ENCODE measurements around the gene NEURL4.
"Not testable (repeated sequence)": the region's sequence is repeated elsewhere in the genome, so short reads cannot be mapped to it uniquely, and the experiment has no call there.

Gene NEURL4

DNA sequence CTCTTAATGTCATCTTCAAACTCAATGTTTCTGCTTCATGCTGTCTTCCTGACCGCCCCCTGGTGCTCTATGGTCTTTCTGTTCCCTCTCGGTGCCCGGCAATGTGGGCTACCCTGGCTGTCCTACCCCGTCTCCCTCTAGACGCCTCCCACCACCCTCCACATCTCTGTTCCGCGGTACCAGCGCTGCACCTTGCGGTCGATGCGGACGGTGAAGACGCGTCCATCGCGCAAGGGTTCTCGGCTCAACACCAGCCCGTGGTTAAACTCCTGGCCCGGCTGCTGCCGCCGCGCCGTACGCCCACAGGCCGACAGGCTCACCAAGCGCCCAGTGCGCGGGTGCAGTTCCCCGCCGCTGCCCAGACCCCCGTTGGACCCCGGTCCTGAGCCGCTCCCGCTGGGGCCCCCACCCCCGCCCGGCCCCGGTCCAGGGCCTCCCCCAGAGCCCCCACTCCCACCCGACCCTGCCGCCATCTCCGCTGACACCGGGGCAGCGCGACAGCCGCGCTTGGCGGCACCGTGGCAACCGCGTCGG, at the start of gene NEURL4:
Gene NEURL4 (minus strand): TSS at position 496 of the 534 bp plus-strand sequence. CDS start 23 bp downstream, at position 473.
- no peak for DNase-seq (ENCODE audit: low read depth, low spot score)

DNA sequence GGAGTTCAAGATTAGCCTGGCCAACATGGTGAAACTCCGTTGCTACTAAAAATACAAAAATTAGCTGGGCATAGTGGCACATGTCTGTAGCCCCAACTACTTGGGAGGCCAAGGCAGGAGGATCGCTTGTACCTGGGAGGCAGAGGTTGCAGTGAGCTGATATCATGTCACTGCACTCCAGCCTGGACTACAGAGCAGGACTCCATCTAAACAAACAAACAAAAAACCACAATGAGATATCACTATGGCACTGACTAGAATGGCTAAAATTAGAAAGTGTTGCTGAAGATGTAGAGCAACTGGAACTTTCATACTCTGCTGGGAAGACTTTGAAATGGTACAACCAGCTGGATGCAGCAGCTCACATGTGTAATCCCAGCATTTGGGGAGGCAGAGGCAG, 45.2 kb upstream of the NEURL4 start:
- DNase-seq (ENCODE audit: low read depth, low spot score) = no peak

DNA sequence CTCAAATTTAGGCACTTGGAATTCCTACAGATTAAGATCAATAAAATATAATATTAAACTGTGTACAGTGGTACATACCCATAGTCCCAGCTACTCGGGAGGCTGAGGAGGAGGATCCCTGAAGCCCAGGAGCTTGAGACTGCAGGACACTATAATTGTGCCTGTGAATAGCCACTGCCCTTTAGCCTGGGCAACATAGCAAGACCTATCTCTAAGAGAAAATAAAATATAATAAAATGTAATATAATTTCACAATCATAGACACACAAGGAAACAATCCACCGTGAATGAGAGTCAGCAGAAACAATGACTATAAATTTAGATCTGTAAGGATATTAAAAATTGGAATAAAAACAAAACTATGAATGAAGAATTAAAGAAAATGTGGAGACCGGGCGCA, 41.7 kb upstream of the NEURL4 start:
- DNase-seq (ENCODE audit: low read depth, low spot score) = no peak

DNA sequence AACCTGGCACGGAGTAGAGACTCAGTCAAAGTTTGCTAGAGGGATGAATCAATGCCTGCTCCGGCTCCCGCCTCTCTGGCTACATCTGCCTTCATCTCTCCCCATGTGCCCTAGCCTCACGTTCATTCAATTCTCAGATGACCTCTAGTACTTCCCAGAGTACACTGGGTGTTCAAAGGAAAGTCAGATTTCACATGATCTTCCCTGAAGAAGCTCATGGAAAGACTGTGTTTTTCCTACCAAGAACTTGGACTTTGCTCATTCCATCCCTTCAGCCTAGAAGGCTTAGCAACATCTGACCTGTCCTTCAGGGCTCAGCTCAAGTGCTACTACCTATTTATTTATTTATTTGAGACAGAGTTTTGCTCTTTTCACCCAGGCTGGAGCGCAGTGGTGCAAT, 40.7 kb upstream of the NEURL4 start:
- DNase-seq (ENCODE audit: low read depth, low spot score) = no peak

DNA sequence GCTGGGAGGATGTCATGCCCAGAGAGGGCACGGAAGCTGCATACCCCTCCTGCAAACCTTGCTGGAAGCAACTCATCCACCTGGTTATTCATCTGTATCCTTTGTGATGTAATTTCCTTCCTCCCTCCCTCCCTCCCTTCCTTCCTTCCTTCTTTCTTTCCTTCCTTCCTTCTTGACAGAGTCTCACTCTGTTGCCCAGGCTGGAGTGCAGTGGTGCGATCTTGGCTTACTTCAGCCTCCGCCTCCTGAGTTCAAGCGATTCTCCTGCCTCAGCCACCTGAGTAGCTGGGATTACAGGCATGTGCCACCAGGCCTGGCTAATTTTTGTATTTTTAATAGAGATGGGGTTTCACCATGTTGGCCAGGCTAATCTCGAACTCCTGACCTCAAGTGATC, 39.5 kb upstream of the NEURL4 start:
- not testable (repeated sequence) for DNase-seq (ENCODE audit: low read depth, low spot score)

DNA sequence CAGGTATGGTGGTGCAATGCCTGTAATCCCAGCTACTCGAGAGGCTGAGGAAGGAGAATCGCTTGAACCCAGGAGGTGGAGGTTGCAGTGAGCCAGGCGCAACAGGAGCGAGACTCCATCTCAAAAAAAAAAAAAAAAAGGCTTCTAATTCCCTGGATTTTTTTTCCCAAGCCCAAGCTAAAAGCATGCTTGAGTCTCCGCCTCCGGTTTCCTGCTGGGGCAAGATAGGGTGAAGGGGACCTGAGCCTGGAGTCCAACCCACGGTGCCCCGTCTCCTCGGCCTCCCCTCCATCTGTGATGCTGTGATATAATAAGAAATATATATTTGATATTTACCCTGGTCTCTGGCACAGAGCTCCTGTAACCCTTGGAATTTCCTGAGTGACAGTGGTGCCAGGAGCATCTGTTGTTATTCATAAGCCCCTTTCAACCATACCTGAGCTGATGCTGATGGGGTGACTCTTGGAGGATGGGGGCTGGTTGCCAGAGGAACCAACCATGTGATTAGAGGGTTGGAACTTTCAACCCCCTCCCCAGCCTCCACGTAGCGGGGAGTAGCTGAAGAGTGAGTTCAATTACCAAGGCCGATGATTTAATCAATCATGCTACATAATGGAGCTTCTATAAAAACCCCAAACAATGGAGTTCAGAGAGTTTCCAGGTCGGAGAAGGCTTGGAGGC, 38.9 kb upstream of the NEURL4 start:
- no peak for DNase-seq (ENCODE audit: low read depth, low spot score)

DNA sequence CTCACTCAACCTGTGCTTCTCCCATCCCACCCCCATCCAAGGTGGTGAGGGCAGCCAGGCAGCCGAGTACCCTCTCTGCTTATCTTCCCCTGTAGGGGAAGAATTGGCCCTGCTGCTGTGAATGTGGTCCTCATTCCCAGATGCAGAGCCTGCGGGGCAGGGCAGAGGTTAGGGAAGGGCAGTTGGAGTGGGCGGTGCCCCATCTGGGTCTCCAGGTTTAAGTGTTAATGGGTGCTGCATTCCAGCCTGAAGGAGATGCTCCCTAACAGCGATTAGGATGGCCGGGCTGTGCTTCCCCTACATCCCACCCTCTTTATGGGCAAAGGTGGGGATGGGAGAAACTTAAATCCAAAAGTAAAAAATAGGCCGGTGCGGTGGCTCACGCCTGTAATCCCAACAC, 37.9 kb upstream of the NEURL4 start:
- DNase-seq (ENCODE audit: low read depth, low spot score) = no peak

DNA sequence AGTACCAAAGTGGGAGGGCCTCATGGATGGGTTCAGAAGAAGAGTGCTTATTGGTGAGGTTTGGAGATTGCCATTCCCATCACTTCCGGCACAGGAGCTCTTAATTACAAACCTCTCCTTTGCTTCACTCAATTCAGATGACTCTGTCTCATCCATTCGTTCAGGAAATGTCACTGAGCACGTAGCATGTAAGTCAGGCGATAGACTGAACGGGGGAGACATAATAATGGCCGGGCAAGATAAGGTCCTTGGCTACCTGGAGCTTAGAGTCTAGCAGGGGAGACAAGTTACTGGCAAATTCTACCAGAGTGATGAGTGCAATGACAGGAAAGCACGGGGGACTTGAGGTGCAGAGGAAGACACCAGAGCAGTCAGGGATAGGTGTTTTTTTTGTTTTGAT, 36.8 kb upstream of the NEURL4 start:
- not testable (repeated sequence) for DNase-seq (ENCODE audit: low read depth, low spot score)

DNA sequence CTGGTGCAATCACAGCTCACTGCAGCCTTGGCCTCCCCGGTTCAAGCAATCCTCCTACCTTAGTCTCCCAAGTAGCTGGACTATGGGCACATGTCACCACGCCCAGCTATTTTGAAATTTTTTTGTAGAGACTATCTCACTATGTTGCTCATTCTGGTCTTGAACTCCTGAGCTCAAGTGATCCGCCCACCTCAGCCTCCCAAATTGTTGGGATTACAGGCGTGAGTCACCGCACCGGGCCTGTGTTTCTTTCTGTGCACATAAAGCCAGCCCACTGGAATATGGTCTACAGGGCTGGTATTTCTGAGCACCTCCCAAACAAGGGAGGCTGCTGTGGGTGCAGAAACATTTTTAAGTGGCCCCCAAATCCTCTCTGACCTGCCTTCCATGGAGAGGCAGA, 34.2 kb upstream of the NEURL4 start:
- DNase-seq (ENCODE audit: low read depth, low spot score) = no peak

DNA sequence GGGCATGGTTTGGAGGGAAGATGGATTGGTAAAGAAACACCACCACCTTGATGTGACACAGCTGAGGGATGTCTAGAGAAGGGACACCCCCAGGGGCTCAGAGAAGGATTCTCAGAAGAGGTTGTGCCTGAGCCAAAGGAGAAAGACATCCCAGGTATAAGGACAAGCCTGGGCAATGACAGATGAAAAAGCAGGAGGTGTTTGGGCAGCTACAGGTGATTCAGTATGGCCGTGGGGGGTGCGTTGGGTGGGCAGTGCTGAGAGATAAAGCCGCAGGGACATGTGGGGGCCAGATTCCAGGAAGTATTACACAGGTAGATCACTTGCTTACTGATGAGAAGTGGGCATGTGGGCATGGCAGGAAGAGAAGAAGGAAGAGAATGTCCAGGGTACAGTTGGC, 32.8 kb upstream of the NEURL4 start:
- no peak for DNase-seq (ENCODE audit: low read depth, low spot score)

DNA sequence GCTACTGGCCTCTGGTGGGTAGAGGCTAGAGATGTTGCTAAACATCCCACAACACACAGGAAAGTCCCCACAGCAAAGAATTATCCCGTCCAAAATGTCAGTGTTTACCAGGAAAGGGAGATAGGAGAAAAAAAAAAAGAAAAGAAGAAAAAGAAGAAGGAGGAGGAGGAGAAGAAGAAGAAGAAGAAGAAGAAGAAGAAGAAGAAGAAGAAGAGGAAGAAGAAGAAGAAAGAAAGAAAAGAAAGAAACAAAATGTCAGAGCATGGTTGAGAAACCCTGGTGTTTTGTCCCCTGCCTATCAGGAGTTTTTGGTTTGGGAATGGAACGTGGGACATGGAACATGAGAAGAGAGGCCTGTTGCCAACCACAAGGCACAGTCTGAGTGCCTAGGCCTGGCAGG, 28.2 kb upstream of the NEURL4 start:
- no peak for DNase-seq (ENCODE audit: low read depth, low spot score)

DNA sequence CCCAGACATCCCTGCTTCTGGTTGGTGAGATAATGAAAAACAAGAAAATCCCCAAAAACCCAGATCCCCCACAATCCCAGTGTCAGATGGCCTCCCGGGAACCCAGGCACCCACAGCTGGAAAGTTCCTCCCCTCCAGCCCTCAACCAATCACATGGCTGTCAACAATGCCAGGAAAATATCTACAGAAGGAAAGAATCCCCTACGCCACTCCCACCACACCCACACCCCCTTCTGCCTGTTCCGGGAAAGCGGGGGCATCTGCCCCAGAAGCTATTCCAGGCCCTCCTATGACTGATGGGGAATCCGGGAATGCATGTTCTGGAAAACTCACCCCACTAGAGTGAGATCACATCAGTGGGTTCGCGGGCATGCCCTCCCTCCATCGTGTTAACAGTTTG, 27.6 kb upstream of the NEURL4 start:
- DNase-seq (ENCODE audit: low read depth, low spot score) = no peak

DNA sequence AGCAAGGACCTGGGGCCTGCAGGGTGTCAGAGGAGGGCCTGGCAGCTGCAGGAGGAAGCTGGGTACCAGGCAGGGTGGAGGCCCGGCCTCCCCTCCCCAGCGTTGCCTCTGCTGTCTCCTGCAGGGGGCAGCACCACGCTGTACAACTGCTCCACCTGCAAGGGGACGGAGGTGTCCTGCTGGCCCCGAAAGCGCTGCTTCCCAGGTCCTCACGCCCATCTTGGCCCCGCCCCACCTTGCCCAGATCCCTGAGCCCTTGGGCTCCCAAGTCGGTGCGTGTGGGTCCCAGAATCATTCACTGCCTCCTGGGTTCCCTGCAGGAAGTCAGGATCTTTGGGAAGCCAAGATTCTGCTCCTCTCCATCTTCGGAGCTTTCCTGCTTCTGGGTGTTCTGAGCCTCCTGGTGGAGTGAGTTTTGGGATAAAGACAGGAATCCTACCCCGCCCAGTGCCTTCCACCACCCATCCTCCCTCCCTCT, 27.0 kb upstream of the NEURL4 start:
- DNase-seq (ENCODE audit: low read depth, low spot score) = peak; percentile 72

DNA sequence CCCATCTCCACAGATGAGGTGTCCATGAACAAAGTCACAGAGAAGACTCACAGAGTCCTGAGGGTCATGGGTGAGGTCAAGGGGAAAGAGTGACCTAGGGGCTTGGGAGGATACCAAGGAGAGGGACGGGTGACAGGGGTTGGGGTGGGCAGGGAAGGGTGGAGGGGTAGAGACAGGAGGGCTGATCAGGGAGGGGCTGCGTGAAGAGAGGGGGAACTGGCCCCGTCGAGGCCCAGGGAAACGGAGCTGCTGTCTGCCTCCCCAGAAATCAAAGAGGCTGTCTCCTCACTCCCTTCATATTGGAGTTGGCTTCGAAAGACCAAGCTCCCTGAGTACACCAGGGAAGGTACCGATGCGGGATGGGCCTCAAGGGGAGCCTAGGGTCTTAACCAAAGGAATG, 26.4 kb upstream of the NEURL4 start:
- no peak for DNase-seq (ENCODE audit: low read depth, low spot score)

DNA sequence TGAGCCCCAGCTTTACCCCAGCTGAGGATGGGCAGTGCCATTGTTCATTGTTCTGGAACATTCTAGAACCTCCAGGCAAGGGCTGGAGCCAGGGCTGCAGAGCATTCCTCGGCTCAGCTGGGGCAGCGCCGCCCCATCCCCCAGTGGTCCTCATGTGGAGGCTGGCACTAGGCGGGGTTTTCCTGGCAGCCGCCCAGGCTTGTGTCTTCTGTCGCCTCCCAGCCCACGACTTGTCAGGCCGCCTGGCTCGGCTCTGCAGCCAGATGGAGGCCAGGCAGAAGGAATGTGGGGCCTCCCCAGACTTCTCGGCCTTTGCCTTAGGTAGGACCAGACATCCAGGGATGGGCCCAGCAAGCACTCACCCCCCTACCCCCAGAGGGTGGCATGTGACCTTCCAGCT, 25.9 kb upstream of the NEURL4 start, which contains the start of gene TMEM95:
Gene TMEM95 (plus strand): TSS at position 104 of the 400 bp plus-strand sequence. CDS start 49 bp downstream, at position 153.
- no peak for DNase-seq (ENCODE audit: low read depth, low spot score)

DNA sequence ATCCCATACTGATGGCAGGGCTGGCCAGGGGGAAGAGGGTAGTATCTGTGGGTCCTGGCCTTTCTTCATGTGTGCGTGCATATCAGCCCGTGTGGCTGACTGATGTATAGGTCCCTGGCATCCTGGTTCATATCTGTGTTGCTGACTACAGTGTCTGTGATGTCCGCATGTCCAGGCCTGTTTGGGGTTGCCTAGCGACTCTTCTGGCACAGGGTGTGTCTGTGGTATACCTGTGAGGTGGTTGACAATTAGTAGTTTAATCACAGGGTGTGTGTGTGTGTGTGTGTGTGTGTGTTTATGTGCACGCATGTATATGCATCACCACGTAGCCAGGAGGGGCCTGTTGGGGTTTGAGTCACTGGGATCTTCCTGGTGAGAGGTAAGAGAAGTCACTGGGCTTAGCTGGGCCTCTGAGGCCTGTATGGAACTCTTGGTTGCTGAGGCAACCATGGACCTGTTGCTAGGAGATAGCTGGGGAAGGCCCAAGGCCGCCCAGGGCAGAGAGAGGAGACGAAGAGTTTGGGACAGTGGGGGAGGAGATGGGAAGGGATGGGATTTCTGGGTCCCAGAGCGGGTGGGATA, 25.2 kb upstream of the NEURL4 start:
- no peak for DNase-seq (ENCODE audit: low read depth, low spot score)

DNA sequence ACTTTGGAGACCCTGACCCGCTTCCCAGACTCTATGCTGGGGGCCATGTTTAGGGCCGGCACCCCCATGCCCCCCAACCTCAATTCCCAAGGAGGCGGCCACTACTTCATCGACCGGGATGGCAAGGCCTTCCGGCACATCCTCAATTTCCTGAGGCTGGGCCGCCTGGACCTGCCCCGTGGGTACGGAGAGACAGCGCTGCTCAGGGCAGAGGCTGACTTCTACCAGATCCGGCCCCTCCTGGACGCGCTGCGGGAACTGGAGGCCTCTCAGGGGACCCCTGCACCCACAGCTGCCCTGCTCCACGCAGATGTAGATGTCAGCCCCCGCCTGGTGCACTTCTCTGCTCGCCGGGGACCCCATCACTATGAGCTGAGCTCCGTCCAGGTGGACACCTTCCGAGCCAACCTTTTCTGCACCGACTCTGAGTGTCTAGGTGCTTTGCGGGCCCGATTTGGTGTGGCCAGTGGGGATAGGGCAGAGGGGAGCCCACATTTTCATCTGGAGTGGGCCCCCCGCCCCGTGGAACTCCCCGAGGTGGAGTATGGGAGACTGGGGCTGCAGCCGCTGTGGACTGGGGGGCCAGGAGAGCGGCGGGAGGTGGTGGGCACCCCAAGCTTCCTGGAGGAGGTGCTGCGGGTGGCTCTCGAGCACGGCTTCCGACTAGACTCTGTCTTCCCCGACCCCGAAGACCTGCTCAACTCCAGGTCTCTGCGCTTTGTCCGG, 23.9 kb upstream of the NEURL4 start:
- no peak for DNase-seq (ENCODE audit: low read depth, low spot score)

DNA sequence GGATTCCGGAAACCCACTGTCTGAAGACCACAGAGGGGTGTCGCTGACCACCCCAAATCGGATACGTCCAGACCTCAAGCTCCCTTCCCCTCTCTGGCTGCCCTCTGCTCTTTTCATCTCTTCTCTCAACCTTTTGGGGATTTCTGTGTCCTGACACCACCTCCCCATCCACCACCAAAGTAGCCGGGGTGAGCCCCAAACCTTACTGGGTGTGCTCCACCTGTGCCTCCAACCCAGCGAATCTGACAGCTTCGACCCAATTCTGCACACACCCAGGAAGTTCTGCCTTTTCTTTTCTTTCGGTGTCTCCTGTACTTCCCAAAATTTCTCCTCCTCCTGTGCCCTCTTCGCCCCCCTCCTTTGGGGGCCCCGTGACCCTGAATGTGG, 23.4 kb upstream of the NEURL4 start:
- no peak for DNase-seq (ENCODE audit: low read depth, low spot score)

DNA sequence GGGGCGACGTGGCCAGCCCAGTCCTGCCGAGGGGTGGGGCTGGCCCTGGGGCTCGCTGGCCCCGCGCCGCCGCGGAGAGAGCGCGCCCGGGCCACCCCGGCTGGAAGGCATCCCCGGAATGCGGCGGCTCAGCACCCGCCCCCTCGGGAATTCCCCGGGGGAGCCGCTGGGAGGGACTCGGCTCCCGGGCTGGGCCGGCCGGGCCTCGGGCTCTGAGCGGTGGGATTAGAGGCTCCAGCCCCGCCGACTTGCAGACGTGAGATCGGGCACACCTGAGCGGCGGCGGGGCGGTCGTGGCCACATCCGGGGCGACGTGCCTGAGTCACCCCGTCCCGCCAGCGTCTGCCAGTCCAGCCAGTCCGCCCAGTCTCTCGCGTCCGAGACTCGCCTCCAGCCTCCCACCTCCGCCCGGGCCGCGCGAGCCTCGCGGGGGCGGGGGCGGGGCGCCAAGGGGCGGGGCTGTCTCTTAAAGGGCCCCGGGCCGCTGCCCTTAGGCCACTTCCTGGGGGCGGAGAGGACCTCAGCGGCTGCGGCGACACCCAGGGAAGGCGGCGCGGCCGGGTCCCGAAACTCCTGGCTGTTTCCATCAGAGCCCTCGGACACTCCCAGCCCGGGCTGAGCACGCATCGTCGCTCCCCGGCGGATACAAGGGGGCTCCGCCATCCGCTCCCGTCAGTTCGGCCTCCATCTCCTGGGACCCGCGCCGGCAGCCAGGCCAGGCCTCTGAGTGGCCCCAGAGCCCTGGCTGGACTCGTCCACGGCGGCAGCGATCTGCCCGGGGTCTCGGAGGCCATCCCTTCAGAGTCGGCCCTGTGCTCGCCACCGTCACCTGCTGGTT, 22.7 kb upstream of the NEURL4 start, which contains the start of gene KCTD11:
Gene KCTD11 (plus strand): TSS at position 498 of the 838 bp plus-strand sequence.
- no peak for DNase-seq (ENCODE audit: low read depth, low spot score)

DNA sequence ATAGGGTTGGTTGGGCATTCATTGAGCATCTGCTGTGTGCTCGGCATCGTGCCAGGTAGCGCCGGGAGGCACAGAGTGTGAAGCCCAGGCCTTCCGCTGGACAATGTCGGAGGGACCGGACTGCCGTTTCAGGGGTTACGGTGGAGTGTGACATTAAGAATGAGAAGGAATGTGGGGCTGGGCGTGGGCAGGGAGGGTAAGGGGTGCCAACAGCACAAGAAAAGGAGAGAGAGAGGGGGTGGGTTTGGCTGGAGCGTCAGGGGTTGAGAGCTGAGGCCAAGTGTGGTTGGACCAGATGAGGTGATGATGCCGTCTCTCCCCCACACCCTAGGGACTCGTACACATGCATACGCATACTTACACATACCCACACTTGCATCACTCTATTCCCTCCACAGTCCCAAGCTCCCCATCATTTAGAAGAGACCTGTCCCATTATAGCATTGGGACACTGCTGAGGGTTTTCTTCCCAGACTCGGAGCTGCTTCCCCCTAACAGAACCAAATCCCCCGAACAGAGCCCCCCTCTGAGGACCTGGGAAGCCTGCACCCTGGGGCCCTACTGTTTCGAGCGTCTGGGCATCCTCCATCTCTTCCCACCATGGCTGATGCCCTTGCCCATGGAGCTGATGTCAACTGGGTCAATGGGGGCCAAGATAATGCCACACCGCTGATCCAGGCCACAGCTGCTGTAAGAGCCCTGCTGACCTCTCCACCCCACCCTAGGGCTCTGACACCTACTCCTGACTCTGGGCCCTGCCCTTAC, 19.5 kb upstream of the NEURL4 start:
- no peak for DNase-seq (ENCODE audit: low read depth, low spot score)
